SU-DHL-6 (cell line): ENCODE results near the gene SCN8A.

Source experiments
- EZH2phosphoT487 ChIP-seq: fragments of 200-600 bp; sonication (generic), shearing (Covaris generic); conservative IDR thresholded peaks from 2 replicates; pipeline ENCODE4 v1.6.1; 2018; ENCODE audit warnings: mild to moderate bottlenecking, antibody characterized with exemption, low read length, moderate library complexity, mixed read lengths
- TF ChIP-seq, protein P1 (sequence below): fragments of 200-600 bp; sonication (generic); IDR thresholded peaks from one replicate; pipeline ENCODE4 v1.5.1; 2017; ENCODE audit warnings: antibody characterized with exemption, mild to moderate bottlenecking, low read length, moderate library complexity; ENCODE audit not compliant: insufficient read depth, poor library complexity, severe bottlenecking

DNA sequence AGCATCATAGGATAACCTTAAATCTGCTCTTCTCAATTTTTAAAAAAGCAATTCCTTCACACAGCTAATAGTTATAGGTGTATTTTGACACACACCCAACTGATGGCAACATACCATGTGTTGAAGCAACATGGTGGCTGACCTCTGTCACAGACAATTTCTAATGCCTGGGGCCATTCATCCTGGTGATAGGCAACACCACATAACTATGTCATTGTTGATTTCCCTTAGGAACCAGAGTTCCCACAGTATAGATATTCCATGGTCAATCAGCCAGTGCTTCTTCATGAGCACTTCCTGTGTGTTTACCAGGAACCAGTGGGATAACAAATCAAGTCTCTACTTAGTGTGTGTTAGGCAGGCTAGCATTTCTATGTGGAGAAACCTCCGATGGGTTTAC is 169.2 kb downstream of the SCN8A start:
- TF ChIP-seq, protein P1, sequence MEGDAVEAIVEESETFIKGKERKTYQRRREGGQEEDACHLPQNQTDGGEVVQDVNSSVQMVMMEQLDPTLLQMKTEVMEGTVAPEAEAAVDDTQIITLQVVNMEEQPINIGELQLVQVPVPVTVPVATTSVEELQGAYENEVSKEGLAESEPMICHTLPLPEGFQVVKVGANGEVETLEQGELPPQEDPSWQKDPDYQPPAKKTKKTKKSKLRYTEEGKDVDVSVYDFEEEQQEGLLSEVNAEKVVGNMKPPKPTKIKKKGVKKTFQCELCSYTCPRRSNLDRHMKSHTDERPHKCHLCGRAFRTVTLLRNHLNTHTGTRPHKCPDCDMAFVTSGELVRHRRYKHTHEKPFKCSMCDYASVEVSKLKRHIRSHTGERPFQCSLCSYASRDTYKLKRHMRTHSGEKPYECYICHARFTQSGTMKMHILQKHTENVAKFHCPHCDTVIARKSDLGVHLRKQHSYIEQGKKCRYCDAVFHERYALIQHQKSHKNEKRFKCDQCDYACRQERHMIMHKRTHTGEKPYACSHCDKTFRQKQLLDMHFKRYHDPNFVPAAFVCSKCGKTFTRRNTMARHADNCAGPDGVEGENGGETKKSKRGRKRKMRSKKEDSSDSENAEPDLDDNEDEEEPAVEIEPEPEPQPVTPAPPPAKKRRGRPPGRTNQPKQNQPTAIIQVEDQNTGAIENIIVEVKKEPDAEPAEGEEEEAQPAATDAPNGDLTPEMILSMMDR: no peak
- TF ChIP-seq EZH2phosphoT487: no peak
